GM21526 (cell line): ENCODE data around the gene KRT16.

Source experiments
- ATAC-seq: cut with Tn5 transposase; IDR thresholded peaks from one replicate; pipeline ENCODE4 v1.9.1; 2021; ENCODE audit warnings: moderate library complexity; ENCODE audit not compliant: unreplicated experiment, low FRiP score

KRT16 gene

GRCh38 chr17:41563607-41564170 lies 48.9 kb downstream of the KRT16 start:
- no peak for ATAC-seq

GRCh38 chr17:41561554-41561953 lies 51.0 kb downstream of the KRT16 start:
- ATAC-seq: no peak
